Measurements from ENCODE around the gene ST6GALNAC5.

DNA sequence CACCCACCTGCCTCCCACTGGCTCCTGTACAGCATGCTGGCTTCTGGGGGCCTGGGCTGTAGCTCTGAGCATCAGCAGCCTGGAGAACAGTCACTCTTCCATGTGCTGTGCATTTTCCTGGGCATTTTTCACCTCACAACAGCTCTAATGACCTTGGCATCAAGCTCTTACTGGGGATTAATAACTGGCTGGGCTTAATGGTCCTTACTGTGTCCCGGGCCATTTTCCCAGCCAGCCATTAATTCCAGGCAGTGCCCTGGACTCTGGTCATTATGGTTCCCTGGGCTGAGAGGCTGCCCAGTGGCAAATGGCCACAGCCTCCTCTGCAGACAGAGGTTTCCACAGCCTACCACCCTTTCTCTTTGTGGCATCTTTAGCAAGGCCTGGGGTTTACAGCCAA, 171.8 kb downstream of the ST6GALNAC5 start:
- TF ChIP-seq TAF1 (IDR thresholded peaks at IDR 0.05; ENCODE audit: low read depth), result no peak
- TF ChIP-seq, protein P1, sequence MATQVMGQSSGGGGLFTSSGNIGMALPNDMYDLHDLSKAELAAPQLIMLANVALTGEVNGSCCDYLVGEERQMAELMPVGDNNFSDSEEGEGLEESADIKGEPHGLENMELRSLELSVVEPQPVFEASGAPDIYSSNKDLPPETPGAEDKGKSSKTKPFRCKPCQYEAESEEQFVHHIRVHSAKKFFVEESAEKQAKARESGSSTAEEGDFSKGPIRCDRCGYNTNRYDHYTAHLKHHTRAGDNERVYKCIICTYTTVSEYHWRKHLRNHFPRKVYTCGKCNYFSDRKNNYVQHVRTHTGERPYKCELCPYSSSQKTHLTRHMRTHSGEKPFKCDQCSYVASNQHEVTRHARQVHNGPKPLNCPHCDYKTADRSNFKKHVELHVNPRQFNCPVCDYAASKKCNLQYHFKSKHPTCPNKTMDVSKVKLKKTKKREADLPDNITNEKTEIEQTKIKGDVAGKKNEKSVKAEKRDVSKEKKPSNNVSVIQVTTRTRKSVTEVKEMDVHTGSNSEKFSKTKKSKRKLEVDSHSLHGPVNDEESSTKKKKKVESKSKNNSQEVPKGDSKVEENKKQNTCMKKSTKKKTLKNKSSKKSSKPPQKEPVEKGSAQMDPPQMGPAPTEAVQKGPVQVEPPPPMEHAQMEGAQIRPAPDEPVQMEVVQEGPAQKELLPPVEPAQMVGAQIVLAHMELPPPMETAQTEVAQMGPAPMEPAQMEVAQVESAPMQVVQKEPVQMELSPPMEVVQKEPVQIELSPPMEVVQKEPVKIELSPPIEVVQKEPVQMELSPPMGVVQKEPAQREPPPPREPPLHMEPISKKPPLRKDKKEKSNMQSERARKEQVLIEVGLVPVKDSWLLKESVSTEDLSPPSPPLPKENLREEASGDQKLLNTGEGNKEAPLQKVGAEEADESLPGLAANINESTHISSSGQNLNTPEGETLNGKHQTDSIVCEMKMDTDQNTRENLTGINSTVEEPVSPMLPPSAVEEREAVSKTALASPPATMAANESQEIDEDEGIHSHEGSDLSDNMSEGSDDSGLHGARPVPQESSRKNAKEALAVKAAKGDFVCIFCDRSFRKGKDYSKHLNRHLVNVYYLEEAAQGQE (IDR thresholded peaks at IDR 0.05; ENCODE audit: low read depth), result no peak
- no peak for TF ChIP-seq NFIC (IDR thresholded peaks at IDR 0.05)
- no peak for TF ChIP-seq CREB1 (IDR thresholded peaks at IDR 0.05; ENCODE audit: low read depth)
- no peak for TF ChIP-seq TCF12 (IDR thresholded peaks at IDR 0.05; ENCODE audit: low read depth)
- TF ChIP-seq EP300 (IDR thresholded peaks at IDR 0.05; ENCODE audit: borderline replicate concordance), result no peak
- TF ChIP-seq, protein P2, sequence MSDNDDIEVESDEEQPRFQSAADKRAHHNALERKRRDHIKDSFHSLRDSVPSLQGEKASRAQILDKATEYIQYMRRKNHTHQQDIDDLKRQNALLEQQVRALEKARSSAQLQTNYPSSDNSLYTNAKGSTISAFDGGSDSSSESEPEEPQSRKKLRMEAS (IDR thresholded peaks at IDR 0.05), result no peak
- no peak for TF ChIP-seq EGR1 (IDR thresholded peaks at IDR 0.05)
- TF ChIP-seq ZBTB7A (IDR thresholded peaks at IDR 0.05; ENCODE audit: low read depth), result no peak

Measured in Ishikawa (cell line).